ENCODE data around the gene INA. TPM values are rescaled to one million over a fixed set of nuclear protein-coding genes. Genes with fewer than 3 reads are reported as not detected.

The INA gene
- polyA plus RNA-seq, 3 donors, result not detected

- Mint-ChIP-seq H3K9me3 (peaks cover 0 to 7% (median 0%) of the 10 kb centered on the region in 7 donors), H3K4me3 (peak overlapping the region in 1 of 2 donors; percentile 39), H3K4me1 (peaks cover 31% of the 10 kb centered on the region), H3K36me3 (peaks cover 0 to 4% of the 10 kb centered on the region in 2 donors), H3K27me3 (ENCODE audit: low read depth in 3 of 3) (peaks cover 41 to 52% (median 49%) of the 10 kb centered on the region in 3 donors), H3K27ac (peak overlapping the region; percentile 54 to 84 (median 72))
- H3K4me1 ChIP-seq (ENCODE audit: control insufficient read depth in 1 of 2, insufficient read depth in 2 of 2, low read length in 2 of 2), result peaks cover 23 to 26% of the 10 kb centered on the region in 2 donors
- peaks cover 0 to 2% of the 10 kb centered on the region in 2 donors for H3K9me3 ChIP-seq (replicated peaks in 1 of 2; ENCODE audit: control insufficient read depth in 1 of 2, insufficient read depth in 1 of 2, low read length in 2 of 2)
- H3K9ac ChIP-seq (ENCODE audit: insufficient read depth, low read length, poor library complexity, severe bottlenecking), result no peak overlapping the region
- H4K20me1 ChIP-seq (ENCODE audit: insufficient read depth, low read length), result no peaks in the 10 kb centered on the region
- no peaks in the 10 kb centered on the region for H3K36me3 ChIP-seq (replicated peaks in 1 of 2; ENCODE audit: control insufficient read depth in 1 of 2, insufficient read depth in 2 of 2, low read length in 2 of 2)
- peak overlapping the region in 1 of 3 experiments; percentile 20 for H3K4me3 ChIP-seq (replicated peaks in 1 of 3; ENCODE audit: low read depth in 2 of 3, low read length in 3 of 3)
- peak; percentile 77 to 81 (median 79) for DNase-seq
- no CpG with 5 or more reads among the region's 11 CpGs for WGBS (ENCODE audit: insufficient coverage)
- peaks cover 44 to 51% of the 10 kb centered on the region in 2 donors for H3K27me3 ChIP-seq (ENCODE audit: control insufficient read depth in 2 of 2, insufficient read depth in 2 of 2, low read length in 2 of 2)
- no peak for TF ChIP-seq CTCF (IDR thresholded peaks at IDR 0.05)
- H2AFZ ChIP-seq (ENCODE audit: insufficient read depth, low read depth, low read length, poor library complexity, severe bottlenecking), result no peak overlapping the region
- intact Hi-C loops (cut with micrococcal nuclease), result no loop called here
- H3K79me2 ChIP-seq (ENCODE audit: insufficient read depth, low read length), result no peaks in the 10 kb centered on the region
- H3K4me2 ChIP-seq (replicated peaks; ENCODE audit: extremely low read depth, low read length, poor library complexity, severe bottlenecking), result no peak overlapping the region
- H3K27ac ChIP-seq (ENCODE audit: low read depth in 1 of 2, low read length in 2 of 2), result peak overlapping the region in 1 of 2 donors; percentile 10
These were observed 7.2 kb downstream of the INA start for GRCh38 chr10:103284170-103284569.

GRCh38 chr10:103287992-103288391 lies 11.1 kb downstream of the INA start:
- no peak overlapping the region for H3K27ac Mint-ChIP-seq
- intact Hi-C loops (cut with micrococcal nuclease), result no loop called here
- peaks cover 26 to 40% (median 27%) of the 10 kb centered on the region in 3 donors for H3K27me3 Mint-ChIP-seq (ENCODE audit: low read depth in 3 of 3)
- H3K4me1 Mint-ChIP-seq, result peaks cover 18% of the 10 kb centered on the region
- Histone ChIP-seq H3K27ac (ENCODE audit: low read depth in 1 of 2, low read length in 2 of 2) (no peak overlapping the region), H3K27me3 (ENCODE audit: control insufficient read depth in 2 of 2, insufficient read depth in 2 of 2, low read length in 2 of 2) (peaks cover 23 to 24% of the 10 kb centered on the region in 2 donors), H3K4me1 (ENCODE audit: control insufficient read depth in 1 of 2, insufficient read depth in 2 of 2, low read length in 2 of 2) (peaks cover 17% of the 10 kb centered on the region in 2 donors), H3K9ac (ENCODE audit: insufficient read depth, low read length, poor library complexity, severe bottlenecking) (no peak overlapping the region), H4K20me1 (ENCODE audit: insufficient read depth, low read length) (no peaks in the 10 kb centered on the region), H3K4me2 (replicated peaks; ENCODE audit: extremely low read depth, low read length, poor library complexity, severe bottlenecking) (no peak overlapping the region), H3K79me2 (ENCODE audit: insufficient read depth, low read length) (no peaks in the 10 kb centered on the region), H3K36me3 (replicated peaks in 1 of 2; ENCODE audit: control insufficient read depth in 1 of 2, insufficient read depth in 2 of 2, low read length in 2 of 2) (no peaks in the 10 kb centered on the region), H3K9me3 (replicated peaks in 1 of 2; ENCODE audit: control insufficient read depth in 1 of 2, insufficient read depth in 1 of 2, low read length in 2 of 2) (no peaks in the 10 kb centered on the region), H2AFZ (ENCODE audit: insufficient read depth, low read depth, low read length, poor library complexity, severe bottlenecking) (no peak overlapping the region), H3K4me3 (replicated peaks in 1 of 3; ENCODE audit: low read depth in 2 of 3, low read length in 3 of 3) (no peak overlapping the region)
- no peak for TF ChIP-seq CTCF (IDR thresholded peaks at IDR 0.05)
- no peak for DNase-seq
- no peaks in the 10 kb centered on the region for H3K36me3 Mint-ChIP-seq
- H3K9me3 Mint-ChIP-seq, result peaks cover 0 to 3% (median 0%) of the 10 kb centered on the region in 7 donors
- no CpG with 5 or more reads among the region's 5 CpGs for WGBS (ENCODE audit: insufficient coverage)
- H3K4me3 Mint-ChIP-seq, result no peak overlapping the region
